Heart right ventricle (tissue), 16 donors: ENCODE measurements around the gene GRID1. TPM values are rescaled to one million over a fixed set of nuclear protein-coding genes. Genes with fewer than 3 reads are reported as not detected.

ENCODE experiments used
- ATAC-seq, 8 donors: fragments of 200-7000 bp; cut with Tn5 transposase; one replicate each; pipeline ENCODE4 v1.9.1; 2020; ENCODE audit warnings: mild to moderate bottlenecking in 8 of 8, moderate library complexity in 8 of 8, moderate number of reproducible peaks in 1 of 8
- DNase-seq, 2 donors: peaks; one replicate each; pipeline ENCODE4 v3.0.0-alpha.2; 2020
- H3K27ac ChIP-seq, 10 donors: fragments of 200-600 bp; sonication (generic) in 2 of 10; one replicate each; pipeline versions ENCODE4 v1.5.0 to v1.8.0; 2020 to 2022; ENCODE audit warnings: mild to moderate bottlenecking in 3 of 10
- H3K27me3 ChIP-seq, 7 donors: fragments of 200-600 bp; one replicate each; pipeline ENCODE4 v1.8.0; 2021 to 2022; ENCODE audit warnings: mild to moderate bottlenecking in 2 of 7
- H3K36me3 ChIP-seq, 9 donors: fragments of 200-600 bp; sonication (generic) in 1 of 9; one replicate each; pipeline versions ENCODE4 v1.5.0 to v1.8.0; 2020 to 2022; ENCODE audit warnings: mild to moderate bottlenecking in 2 of 9
- H3K4me1 ChIP-seq, 9 donors: fragments of 200-600 bp; sonication (generic) in 1 of 9; one replicate each; pipeline versions ENCODE4 v1.5.0 to v1.8.0; 2020 to 2022; ENCODE audit warnings: mild to moderate bottlenecking in 4 of 9
- H3K4me3 ChIP-seq, 10 donors: fragments of 200-600 bp; sonication (generic) in 2 of 10; one replicate each; pipeline versions ENCODE4 v1.5.0 to v1.8.0; 2020 to 2022; ENCODE audit warnings: mild to moderate bottlenecking in 7 of 10, moderate library complexity in 2 of 10
- H3K9me3 ChIP-seq, 11 donors: fragments of 200-600 bp in 10 of 11; sonication (generic) in 2 of 11; one replicate each; pipeline versions ENCODE4 v1.5.0 to v1.8.0; 2013 to 2022; ENCODE audit warnings: mild to moderate bottlenecking in 2 of 11, control low read depth in 1 of 11, moderate library complexity in 1 of 11
- WGBS, 2 donors: extraction: QIAGEN DNeasy Blood & Tissue Kit; methylation state at CpG; one replicate each; pipeline ENCODE4 v1.1.7; 2013; ENCODE audit warnings: inconsistent platforms in 1 of 2; 5-methylcytosine and 5-hydroxymethylcytosine counted together
- intact Hi-C, 10 donors: fragments of 100-400 bp; cut with DNase I; formaldehyde crosslinking; loops; one replicate each; pipeline versions ENCODE4 v1.11.1 to v1.14.2; 2022
- polyA plus RNA-seq, 2 donors: library from polyadenylated mRNA; stranded (reverse); fragments of 200-250 nt; gene quantifications; one replicate each; pipeline ENCODE4 v1.2.3, GENCODE V29; 2013
- total RNA-seq, 10 donors: library from RNA; stranded (reverse); fragmentation: NEBNext Ultra II Directional in 3 of 10; extraction: Animal tissue kit (Norgen Biotek cat#: 25700) in 3 of 10; gene quantifications; one replicate each; pipeline versions ENCODE4 v1.2.1 to v1.2.4, GENCODE V29; 2021 to 2023
- TF ChIP-seq, protein P1 (sequence below), 9 donors: fragments of 200-600 bp; sonication (generic) in 2 of 9; IDR thresholded peaks; one replicate each; pipeline versions ENCODE4 v1.5.0 to v1.8.0; 2021 to 2022; ENCODE audit warnings: antibody characterized with exemption in 9 of 9, mild to moderate bottlenecking in 5 of 9, moderate library complexity in 1 of 9
- donor health status: Arrhythmogenic right ventricular cardiomyopathy.
- donor health status: ischemic (EF 13 %, LVEDD 7.1; RV severe dilation, severe dysfunction).
- donor health status: healthy with polysubstance abuse.
- donor health status: DM: no; HTN: yes; CAD: no.
- donor health status: DM: no; HTN: no; CAD: no.
- donor health status: ischemic (EF 25% LVEDD 6.9; RV normal size, moderate dysfunction).
- donor health status: ischemic (EF 25% LVEDD 5.7; RV mildly dilated, moderate dysfunction).
- donor health status: healthy.
- donor health status: DM: yes; HTN: yes; CAD: no.
- donor health status: Ischemic cardiomyopathy.
- donor health status: ischemic (EF 35%, LVEDD 5.7; RV mildly dilated, moderate dysfunction).
- donor health status: nonischemic (EF 11% LVEDD 7.7; RV severe dilation, severe dysfunction).
- donor health status: DM: yes; HTN: yes; CAD: no.
- donor health status: PGD.
- donor health status: ischemic (EF 29% LVEDD 5.4; RV normal size, mild dysfunction).
- donor health status: nonischemic (EF 23%, LVEDD 6.1; RV moderate dilation, normal function).

Gene GRID1
- total and polyA plus RNA-seq, 12 donors, result 0.44 to 3.4 (median 1.5) TPM

- TF ChIP-seq, protein P1, sequence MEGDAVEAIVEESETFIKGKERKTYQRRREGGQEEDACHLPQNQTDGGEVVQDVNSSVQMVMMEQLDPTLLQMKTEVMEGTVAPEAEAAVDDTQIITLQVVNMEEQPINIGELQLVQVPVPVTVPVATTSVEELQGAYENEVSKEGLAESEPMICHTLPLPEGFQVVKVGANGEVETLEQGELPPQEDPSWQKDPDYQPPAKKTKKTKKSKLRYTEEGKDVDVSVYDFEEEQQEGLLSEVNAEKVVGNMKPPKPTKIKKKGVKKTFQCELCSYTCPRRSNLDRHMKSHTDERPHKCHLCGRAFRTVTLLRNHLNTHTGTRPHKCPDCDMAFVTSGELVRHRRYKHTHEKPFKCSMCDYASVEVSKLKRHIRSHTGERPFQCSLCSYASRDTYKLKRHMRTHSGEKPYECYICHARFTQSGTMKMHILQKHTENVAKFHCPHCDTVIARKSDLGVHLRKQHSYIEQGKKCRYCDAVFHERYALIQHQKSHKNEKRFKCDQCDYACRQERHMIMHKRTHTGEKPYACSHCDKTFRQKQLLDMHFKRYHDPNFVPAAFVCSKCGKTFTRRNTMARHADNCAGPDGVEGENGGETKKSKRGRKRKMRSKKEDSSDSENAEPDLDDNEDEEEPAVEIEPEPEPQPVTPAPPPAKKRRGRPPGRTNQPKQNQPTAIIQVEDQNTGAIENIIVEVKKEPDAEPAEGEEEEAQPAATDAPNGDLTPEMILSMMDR (IDR thresholded peaks at IDR 0.05), result no peak
Observed at GRCh38 chr10:86317949-86318725, 48.5 kb downstream of the GRID1 start.

GRCh38 chr10:86316990-86317389 lies 49.6 kb downstream of the GRID1 start:
- Histone ChIP-seq H3K36me3 (no peaks in the 10 kb centered on the region), H3K27ac (no peak overlapping the region), H3K4me1 (peaks cover 0 to 3% (median 0%) of the 10 kb centered on the region in 9 donors), H3K27me3 (peaks cover 0 to 9% (median 0%) of the 10 kb centered on the region in 7 donors), H3K4me3 (no peak overlapping the region), H3K9me3 (no peaks in the 10 kb centered on the region)
- ATAC-seq, result no peak
- intact Hi-C loops, result no loop called here
- 76 to 82% methylated on average over 5 of the region's 5 CpGs for WGBS, 2 donors
- TF ChIP-seq, protein P1 (IDR thresholded peaks at IDR 0.05), result no peak
- no peak for DNase-seq

More at GRCh38 chr10:86317949-86318725, 48.5 kb downstream of the GRID1 start:
- Histone ChIP-seq H3K36me3 (no peaks in the 10 kb centered on the region), H3K9me3 (no peaks in the 10 kb centered on the region), H3K27me3 (peaks cover 0 to 9% (median 0%) of the 10 kb centered on the region in 7 donors), H3K4me1 (peaks cover 0 to 3% (median 0%) of the 10 kb centered on the region in 9 donors), H3K27ac (no peak overlapping the region), H3K4me3 (no peak overlapping the region)
- ATAC-seq (no peak), DNase-seq (no peak)
- WGBS, 2 donors, result 86 to 87% methylated on average over 4 of the region's 4 CpGs
- intact Hi-C loops, result no loop called here

DNA sequence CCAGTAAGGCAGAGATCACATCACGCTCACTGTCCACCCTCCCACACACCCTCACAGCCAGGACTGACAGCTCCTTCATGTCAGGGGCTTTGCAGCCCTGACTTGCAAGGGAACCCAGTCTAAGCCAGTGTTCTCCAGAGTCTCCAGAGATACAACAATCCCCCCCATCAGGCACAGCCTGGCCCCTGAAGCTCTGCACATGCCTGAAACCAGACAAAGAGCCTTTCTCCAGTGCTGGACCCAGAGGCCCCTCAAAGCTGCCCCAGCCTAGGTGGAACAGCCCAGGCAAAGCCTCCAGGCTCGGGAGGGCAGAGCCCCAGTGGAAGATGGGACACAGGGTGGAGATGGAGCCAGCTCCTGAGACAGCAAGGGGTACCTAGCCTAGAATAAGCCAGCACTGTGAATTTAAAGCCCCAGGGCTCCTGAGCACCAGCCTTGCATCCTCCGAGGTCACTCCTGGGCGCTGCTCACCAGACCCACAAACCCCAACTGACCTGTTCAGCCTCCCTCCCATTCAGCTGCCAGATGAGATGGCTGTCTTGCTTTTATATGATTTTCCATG lies 50.2 kb downstream of the GRID1 start:
- intact Hi-C loops, result no loop called here
- TF ChIP-seq, protein P1 (IDR thresholded peaks at IDR 0.05), result no peak
- no peak for ATAC-seq
- Histone ChIP-seq H3K4me1 (peaks cover 0 to 2% (median 0%) of the 10 kb centered on the region in 9 donors), H3K27me3 (peaks cover 0 to 9% (median 0%) of the 10 kb centered on the region in 7 donors), H3K27ac (no peak overlapping the region), H3K36me3 (no peaks in the 10 kb centered on the region), H3K9me3 (no peaks in the 10 kb centered on the region), H3K4me3 (no peak overlapping the region)
- no peak for DNase-seq
- 73 to 80% methylated on average over 4 of the region's 4 CpGs for WGBS, 2 donors

GRCh38 chr10:86315549-86315942 lies 51.0 kb downstream of the GRID1 start:
- intact Hi-C loops, result no loop called here
- H3K4me3 ChIP-seq, result no peak overlapping the region
- TF ChIP-seq, protein P1 (IDR thresholded peaks at IDR 0.05), result no peak
- DNase-seq, result no peak
- no peak overlapping the region for H3K27ac ChIP-seq
- peaks cover 0 to 9% (median 0%) of the 10 kb centered on the region in 7 donors for H3K27me3 ChIP-seq
- H3K36me3 ChIP-seq, result no peaks in the 10 kb centered on the region
- no peaks in the 10 kb centered on the region for H3K9me3 ChIP-seq
- H3K4me1 ChIP-seq, result no peaks in the 10 kb centered on the region
- ATAC-seq, result no peak
